Left kidney (tissue), 8 donors: Measurements from ENCODE around the gene OR11G2. TPM values are rescaled to one million over a fixed set of nuclear protein-coding genes. Genes with fewer than 3 reads are reported as not detected.
"Not testable (repeated sequence)": the region's sequence is repeated elsewhere in the genome, so short reads cannot be mapped to it uniquely, and the experiment has no call there.

ENCODE experiments used
- DNase-seq: peaks from one replicate; pipeline ENCODE4 v3.0.0-alpha.2; 2013
- long read RNA-seq, 8 donors: transcript quantifications; one replicate each; lab custom pipeline, GENCODE V29; 2026
- polyA plus RNA-seq: library from polyadenylated mRNA; unstranded; fragments of 120-200 nt; gene quantifications from one replicate; pipeline ENCODE4 v1.2.1, GENCODE V29; 2013; ENCODE audit not compliant: insufficient read length

OR11G2 gene, protein sequence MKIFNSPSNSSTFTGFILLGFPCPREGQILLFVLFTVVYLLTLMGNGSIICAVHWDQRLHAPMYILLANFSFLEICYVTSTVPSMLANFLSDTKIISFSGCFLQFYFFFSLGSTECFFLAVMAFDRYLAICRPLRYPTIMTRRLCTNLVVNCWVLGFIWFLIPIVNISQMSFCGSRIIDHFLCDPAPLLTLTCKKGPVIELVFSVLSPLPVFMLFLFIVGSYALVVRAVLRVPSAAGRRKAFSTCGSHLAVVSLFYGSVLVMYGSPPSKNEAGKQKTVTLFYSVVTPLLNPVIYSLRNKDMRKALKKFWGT
- polyA plus RNA-seq = not detected
- long read RNA-seq, donor 1 = 0 reads
- long read RNA-seq, donor 2 = 0 reads
- long read RNA-seq, donor 3 = 0 reads
- long read RNA-seq, donor 4 = 0 reads
- long read RNA-seq, donor 5 = 0 reads
- long read RNA-seq, donor 6 = 0 reads
- long read RNA-seq, donor 7, partial matches to known transcripts = 25 of 25 reads
- long read RNA-seq, donor 7, other reads (novel, unspliced or antisense) = 0 of 25 reads
- long read RNA-seq, donor 8 = 0 reads

DNA sequence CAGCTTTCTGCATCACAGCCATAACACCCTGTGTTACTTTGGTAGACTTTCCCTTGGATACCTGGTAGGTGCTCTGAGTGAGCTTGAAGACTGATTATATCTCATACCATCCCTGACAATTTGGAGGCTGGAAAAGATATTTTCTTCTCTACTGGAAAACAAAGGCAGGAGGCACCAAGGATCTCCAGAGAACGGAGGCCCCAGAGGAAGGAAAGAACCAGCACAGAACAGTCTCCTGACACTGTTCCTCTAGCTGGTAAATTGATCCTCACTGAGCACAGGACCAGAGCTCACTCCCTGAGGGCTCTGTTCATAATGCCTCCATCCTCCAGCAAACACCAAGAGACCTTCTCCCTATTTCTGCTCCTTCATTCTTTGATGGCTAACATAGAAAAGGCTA is at the start of gene OR11G2:
Gene OR11G2 (plus strand): TSS at position 301 of the 400 bp plus-strand sequence. CDS start 6,542 bp downstream, outside the sequence.
- no peak for DNase-seq

DNA sequence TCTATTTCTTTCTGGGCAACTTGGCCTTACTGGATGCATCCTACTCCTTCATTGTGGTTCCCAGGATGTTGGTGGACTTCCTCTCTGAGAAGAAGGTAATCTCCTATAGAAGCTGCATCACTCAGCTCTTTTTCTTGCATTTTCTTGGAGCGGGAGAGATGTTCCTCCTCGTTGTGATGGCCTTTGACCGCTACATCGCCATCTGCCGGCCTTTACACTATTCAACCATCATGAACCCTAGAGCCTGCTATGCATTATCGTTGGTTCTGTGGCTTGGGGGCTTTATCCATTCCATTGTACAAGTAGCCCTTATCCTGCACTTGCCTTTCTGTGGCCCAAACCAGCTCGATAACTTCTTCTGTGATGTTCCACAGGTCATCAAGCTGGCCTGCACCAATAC is 46.8 kb upstream of the OR11G2 start:
- no peak for DNase-seq

DNA sequence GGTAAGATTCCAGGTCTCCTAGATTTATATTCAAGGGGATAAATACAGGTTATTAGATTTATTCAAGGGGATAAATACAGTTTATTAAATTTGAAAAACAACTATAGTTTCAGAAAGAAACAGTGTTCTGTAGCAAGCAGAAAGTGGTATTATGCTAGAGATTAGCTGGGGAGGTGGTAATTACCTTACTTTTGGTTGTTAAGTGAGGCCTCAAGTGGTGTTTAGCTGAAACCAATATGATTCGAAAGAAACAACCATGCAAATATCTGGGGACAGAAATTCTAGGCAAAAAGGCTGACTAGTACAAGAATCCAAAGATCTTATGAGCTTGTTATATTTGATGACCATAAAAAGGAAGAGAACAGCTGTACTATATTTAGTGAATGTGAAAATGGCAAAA is 45.9 kb upstream of the OR11G2 start:
- DNase-seq = no peak

DNA sequence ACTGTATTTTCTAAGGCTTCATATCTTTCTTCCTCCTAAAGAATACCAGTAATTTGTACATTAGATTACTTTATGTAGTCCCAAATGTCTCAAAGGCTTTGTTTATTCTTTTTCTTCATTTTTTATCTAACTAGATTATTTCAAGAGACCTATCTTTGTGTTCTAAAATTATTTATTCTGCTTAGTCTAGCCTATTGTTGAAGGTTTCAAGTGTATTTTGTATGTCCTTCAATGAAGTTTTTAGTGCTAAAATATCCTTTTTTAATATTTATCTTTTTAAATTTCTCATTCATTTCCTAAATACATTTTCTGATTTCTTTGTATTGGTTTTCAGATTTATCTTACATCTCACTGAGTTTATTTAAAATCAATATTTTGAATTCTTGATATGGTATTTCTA is 26.2 kb upstream of the OR11G2 start:
- no peak for DNase-seq

DNA sequence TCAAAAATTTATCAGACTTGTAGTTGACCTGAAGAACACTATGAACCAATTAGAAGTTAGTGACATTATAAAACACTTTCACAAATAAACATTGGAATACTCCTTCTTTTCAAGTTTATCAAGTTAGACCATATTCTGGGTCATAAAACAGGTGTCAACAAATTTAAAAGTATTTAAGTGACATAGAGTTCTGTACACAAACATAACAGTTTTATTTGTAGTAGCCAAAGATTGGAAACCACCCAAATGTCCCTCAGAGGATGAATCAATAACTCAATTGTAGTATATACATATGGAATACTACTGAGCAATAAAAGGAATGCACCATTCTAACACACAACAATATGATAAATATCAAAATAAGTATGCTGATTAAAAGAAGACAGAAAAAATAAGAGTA is 23.6 kb upstream of the OR11G2 start:
- DNase-seq = no peak

DNA sequence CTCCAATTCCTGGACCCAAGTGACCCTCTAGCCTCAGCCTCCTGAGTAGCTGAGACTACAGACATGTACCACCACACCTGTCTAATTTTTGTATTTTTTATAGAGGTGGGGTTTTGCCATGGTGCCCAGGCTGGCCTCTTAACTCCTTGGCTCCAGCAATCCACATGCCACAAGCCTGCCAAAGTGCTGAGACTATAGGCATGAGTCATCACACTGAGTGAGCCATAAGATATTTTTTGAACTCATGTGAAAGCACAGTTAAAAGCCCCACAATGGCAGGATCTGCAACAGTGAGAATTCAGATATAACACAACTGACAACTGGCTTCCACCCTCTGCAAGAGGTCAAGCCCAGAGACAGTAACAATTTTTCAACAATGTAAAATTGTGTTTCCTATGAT is 20.8 kb upstream of the OR11G2 start:
- not testable (repeated sequence) for DNase-seq

DNA sequence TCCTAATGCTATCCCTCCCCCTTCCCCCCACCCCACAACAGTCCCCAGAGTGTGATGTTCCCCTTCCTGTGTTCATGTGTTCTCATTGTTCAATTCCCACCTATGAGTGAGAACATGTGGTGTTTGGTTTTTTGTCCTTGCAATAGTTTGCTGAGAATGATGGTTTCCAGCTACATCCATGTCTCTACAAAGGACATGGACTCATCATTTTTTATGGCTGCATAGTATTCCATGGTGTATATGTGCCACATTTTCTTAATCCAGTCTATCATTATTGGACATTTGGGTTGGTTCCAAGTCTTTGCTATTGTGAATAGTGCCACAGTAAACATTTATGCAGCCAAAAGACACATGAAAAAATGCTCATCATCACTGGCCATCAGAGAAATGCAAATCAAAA is 16.5 kb upstream of the OR11G2 start:
- not testable (repeated sequence) for DNase-seq

DNA sequence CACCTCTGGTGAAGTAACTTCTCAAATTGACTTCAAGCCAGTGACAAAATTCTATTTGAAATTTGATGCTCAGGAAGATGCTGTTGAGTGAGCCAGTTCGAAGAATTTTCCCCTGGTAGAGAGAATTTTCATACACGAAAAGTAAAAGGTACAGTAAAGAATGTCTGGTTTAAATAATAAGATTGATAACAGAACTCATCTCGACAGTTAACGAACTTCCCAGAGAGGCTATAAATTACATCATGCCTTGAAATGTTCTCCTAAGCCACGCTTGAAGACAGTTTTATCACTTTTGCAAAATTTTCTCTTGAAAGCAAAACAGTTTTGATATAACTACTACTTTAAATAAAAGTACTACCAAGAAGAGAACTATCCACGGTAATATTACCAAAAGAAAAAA is 14.4 kb upstream of the OR11G2 start:
- no peak for DNase-seq

DNA sequence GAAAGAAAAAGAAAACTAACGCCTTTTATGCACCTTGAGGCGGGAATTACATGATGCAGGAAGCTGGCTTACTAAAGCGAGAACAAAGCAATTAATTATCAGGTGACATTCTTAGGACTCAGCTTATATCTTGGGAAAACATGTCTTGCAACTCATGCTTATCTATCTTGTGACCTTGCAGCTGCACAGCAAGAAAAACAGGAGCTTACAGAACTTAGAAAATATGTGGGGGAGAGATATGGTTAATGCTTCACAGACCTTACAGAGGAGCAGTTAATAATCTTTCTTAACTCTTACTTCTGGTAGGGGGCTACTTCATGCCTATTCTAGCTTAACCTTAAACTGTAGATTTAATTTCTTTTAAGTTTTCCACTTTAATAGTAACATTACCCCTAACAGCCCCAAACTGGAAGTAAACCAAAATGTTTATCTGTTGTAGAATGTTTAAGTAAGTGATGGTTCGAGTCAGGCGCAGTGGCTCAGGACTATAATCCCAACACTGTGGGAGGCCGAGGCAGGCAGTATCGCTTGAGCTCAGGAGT is 13.2 kb upstream of the OR11G2 start:
- no peak for DNase-seq

DNA sequence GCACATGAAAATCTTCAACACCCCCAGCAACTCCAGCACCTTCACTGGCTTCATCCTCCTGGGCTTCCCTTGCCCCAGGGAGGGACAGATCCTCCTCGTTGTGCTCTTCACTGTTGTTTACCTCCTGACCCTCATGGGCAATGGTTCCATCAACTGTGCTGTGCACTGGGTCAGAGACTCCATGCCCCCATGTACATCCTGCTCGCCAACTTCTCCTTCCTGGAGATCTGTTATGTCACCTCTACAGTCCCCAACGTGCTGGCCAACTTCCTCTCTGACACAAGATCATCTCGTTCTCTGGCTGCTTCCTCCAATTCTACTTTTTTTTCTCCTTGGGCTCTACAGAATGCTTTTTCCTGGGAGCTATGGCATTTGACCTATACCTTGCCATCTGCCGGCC is 11.5 kb upstream of the OR11G2 start:
- DNase-seq = no peak

DNA sequence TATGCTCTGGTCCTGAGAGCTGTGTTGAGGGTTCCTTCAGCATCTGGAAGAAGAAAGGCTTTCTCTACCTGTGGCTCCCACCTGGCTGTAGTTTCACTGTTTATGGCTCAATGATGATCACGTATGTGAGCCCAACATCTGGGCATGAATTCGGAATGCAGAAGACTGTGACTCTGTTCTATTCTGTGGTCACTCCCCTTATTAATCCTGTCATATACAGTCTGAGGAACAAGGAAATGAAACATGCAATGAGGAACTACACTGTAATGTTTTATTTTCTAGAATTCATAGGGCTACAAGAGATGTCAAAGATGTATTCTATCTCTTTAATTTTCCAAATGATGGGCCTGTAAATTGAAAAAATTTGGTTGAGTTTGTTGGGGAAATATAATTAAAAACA is 10.8 kb upstream of the OR11G2 start:
- DNase-seq = no peak

DNA sequence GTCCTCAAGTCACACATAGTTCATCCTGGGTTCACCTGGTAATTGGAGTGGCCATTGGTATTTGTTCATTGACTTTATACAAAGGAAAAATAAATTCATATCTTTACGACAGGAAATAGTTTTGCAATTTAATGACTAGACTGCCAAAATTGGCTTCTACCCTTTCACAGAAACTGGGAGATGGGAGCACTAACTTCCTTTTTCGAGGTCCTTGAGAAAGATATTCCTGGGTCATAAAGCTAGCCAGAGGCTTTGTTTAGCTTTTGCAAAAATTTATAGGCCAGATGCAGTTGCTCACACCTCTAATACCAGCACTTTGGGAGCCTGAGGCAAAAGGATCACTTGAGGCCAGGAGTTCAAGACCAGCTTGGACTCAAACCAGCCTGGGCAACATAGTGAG is 10.2 kb upstream of the OR11G2 start:
- no peak for DNase-seq

DNA sequence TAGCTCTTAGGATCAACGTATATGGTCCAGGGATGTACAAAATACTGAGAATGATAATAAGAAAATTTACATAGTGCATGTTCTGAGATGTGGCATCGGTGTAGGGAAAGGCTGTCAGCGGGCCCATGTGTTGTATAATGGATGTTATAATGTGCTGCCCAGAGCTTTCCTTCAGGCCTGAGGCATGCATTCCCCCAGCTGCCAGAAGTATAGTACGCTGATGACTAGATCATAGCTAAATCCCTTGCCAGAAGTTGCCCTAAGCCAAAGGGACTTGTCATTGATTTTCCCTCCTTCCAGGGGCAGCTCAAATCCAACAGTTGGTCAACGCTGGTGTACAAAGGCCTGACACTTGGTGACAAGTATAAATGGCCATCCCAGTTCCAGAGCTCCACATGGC is 6.5 kb upstream of the OR11G2 start:
- no peak for DNase-seq

DNA sequence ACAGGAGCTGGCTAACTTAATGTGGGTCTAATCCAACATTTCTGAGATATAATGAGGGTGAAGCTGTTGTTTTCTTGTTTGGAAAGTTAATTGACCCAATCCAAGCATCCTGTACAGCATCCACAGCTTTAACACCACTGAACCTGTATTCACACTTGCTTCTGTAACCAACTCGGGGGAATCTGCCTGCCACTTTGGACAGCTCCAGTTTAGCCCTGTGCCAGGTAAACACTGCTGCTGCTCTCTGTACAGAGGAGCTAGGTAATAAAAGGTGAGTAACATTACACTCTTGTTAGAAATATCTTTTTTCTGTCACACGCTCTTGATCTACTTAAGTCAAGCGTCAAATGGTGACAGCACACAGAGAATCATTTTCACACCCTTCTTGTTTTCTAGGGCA is 700 bp downstream of the OR11G2 start:
- no peak for DNase-seq

DNA sequence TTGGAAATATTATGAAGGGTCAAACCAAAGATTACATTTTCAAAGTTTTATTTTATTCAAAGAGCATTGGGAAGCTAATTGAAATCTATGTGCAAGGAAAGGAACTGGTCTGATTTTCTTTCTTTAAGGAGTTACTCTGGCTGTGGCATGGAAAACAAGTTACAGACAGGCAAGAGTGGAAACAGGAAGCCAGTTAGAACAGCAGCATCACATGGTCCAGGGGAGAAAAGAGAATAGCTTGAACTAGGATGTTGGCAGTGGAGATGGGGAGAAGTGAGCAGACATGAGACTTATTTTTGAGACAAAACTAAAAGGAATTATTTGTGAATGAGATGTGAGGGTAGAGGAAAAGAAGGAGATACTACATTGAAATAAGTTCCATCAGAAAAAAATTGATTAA is 3.4 kb downstream of the OR11G2 start:
- DNase-seq = no peak

DNA sequence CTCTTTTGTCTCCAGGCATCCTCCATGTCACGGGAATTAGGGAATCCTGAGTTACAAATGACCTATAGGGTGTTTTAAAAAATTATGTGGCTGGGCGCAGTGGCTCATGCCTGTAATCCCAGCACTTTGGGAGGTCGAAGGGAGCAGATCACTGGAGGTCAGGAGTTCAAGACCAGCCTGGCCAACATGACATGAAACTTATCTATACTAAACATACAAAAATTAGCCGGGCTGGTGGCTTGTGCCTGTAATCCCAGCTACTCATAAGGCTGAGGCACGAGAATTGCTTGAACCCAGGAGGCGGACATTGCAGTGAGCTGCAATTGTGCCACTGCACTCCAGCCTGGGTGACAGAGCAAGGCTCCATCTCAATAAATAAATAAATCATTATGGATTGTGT is 4.5 kb downstream of the OR11G2 start:
- not testable (repeated sequence) for DNase-seq

DNA sequence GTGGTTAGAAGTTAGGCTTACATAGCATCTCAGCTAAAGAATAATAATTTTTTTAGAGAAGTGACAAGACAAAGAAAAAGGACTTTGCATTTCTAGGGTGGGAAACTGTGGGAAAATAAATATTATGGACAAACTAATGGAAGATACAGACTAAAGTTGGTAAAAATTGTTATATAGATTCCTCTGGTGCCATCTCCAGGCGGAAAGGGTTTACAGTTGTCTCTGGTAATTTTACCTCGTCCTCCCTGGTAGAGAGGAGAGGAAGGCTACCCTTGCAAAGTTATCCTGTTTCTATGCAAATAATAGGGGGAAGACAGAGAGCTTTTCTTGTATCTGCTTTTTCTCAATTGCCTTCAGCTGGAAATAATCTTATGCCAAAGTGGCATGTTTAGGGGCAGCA is 5.2 kb downstream of the OR11G2 start:
- DNase-seq = no peak

DNA sequence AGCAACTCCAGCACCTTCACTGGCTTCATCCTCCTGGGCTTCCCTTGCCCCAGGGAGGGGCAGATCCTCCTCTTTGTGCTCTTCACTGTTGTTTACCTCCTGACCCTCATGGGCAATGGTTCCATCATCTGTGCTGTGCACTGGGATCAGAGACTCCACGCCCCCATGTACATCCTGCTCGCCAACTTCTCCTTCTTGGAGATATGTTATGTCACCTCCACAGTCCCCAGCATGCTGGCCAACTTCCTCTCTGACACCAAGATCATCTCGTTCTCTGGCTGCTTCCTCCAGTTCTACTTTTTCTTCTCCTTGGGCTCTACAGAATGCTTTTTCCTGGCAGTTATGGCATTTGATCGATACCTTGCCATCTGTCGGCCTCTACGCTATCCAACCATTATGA is 6.8 kb downstream of the OR11G2 start:
- DNase-seq = no peak

DNA sequence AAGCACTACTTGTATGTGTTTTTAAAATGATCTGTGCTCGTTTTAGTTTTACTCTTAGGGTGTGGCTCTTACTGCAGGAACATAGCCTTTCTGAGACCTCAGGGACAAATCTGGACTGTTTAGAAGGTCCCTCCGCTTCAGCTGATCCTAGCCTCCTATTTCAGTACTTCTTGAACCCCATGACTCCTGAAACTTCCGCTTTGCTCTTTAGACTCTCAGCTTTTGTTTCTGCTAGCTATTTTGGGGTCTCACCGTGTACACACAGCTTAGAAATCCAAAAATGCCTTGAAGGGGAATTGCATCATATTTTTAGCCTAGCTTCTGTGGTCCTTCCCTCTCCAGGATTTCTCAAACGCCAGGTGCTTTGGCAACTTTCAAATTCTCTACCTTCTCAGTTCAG is 8.3 kb downstream of the OR11G2 start:
- DNase-seq = no peak

DNA sequence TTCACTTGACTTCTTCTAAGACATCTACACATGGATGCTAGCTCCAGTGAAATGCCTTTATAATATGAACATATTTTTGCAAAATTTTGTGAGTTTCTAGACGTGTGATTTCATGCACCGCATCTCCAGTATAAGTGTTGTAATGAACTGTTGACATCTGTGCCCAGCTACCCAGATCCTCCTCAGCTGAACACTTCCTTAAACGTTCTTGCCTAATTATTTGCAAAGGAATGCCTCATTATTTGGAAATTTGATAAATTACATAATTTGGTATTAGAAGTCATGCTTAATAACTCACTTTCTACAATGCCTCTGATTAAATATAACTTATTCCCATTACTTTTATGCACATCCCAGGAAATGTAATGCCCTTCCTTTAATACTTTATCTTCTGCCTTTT is 14.0 kb downstream of the OR11G2 start:
- no peak for DNase-seq

DNA sequence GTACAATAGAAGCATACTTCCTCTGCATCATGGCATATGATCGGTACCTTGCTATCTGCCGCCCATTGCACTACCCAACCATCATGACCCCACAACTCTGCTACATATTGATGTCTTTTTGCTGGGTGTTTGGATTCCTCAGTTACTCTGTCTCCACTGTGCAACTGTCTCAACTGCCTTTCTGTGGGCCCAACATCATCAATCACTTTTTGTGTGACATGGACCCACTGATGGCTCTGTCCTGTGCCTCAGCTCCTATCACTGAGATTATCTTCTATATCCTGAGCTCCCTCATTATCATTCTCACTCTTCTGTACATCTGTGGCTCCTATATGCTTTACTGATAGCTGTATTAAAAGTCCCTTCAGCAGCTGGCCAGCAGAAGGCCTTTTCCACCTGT is 18.9 kb downstream of the OR11G2 start:
- no peak for DNase-seq

DNA sequence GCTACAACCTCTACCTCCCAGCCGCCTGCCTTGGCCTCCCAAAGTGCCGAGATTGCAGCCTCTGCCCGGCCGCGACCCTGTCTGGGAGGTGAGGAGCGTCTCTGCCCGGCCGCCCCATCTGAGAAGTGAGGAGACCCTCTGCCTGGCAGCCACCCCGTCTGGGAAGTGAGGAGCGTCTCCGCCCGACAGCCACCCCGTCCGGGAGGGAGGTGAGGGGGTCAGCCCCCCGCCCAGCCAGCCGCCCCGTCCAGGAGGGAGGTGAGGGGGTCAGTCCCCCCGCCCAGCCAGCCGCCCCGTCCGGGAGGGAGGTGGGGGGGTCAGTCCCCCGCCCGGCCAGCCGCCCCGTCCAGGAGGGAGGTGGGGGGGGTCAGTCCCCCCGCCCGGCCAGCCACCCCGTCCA is 21.7 kb downstream of the OR11G2 start:
- DNase-seq = not testable (repeated sequence)

DNA sequence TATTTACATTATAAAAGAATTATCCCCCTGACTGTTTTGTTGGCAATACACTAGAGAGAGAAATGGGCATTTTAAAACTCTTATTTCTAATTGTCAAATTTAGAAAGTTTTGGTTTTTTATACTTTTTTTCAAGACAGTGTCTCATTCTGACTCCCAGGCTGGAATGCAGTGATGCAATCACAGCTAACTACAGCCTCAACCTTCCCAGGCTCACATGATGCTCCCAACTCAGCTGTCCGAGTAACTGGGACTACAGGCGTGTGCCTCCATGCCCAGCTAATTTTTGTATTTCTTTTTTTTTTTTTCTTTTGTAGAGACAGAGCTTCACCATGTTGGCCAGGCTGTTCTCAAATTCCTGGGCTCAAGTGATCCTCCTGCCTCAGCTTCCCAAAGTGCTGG is 24.5 kb downstream of the OR11G2 start:
- DNase-seq = no peak

DNA sequence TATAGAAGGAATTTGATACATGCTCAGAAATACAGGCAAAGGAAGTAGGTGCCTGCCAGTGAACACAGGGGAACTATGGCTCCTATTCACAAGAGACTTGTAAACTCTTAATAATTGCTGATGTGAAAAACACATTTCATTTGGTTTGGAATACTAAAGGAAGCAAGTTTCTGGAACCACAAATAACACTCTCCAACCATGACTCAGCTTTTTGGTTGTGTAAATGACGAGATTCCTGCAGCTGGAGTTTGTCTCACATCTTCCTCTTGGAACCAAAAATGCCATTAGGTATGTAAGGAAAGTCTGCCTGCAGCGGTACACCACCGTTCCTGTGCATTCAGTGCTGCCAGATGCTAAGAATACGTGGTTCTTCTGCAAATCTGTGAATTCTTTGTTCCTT is 28.3 kb downstream of the OR11G2 start:
- no peak for DNase-seq
